ENCODE results near the gene SLC25A22. TPM values are rescaled to one million over a fixed set of nuclear protein-coding genes. Genes with fewer than 3 reads are reported as not detected.

Gene SLC25A22
- polyA plus RNA-seq, 1 of the 3 experiments (the other 2 are of a cell fraction), result 50.9 TPM

DNA sequence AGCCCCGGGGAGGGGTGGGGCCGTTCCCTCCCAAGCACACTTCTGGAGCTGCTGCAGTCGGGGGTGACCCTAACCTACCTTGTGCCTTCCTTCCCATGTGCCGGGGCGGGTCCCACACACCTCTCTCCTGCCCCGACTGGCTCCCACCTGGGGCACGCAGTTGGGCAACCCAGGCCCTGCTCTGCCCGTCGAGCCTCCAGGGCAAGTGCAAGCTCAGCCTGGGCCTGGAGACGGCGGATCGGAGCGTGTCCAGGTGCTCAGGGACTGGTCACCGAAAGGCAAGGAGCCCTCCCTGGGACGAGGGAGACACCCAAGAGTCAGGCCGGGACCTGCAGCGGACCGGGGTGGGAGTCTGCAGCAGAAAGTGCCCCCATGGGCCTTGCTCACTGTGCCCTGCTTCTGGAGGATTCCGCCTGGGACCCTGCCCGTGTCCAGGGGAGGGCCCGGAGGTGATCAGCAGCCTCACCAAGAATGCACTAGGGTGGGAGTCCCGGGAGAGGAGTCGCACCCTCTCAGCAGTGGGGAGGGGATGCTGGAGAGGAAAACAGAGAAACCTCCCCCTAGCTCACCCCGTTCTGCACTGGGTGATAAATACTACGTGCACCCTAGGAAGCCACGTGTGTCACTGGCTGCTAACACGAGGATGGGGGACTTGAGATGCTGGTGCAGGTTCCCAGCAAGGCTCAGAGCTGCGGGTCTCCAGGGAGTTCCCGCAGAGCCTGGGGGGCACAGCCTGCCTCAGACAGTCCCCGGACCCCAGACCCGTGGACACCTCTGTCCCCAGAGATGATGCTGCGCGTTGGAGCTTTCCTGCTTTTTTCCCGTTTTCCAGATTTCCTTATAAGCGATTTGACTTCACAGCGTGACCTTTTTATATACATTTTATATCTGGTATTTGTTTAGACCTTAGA lies 15.6 kb downstream of the SLC25A22 start:
- ChIA-PET POLR2A (no interaction called here), CTCF (interaction anchor here (0.7 to 3.3 kb wide), 11 partner anchors 12 to 228 kb away, joined by 3 to 43 read pairs (median 6); partner anchors contain the start of genes PIDD1, SLC25A22 and TALDO1)
- Histone ChIP-seq H3K4me1 (ENCODE audit: control insufficient read depth in 1 of 2, insufficient read depth in 2 of 2, low read depth in 1 of 2, low read length in 1 of 2) (peaks cover 9 to 16% of the 10 kb centered on the region in 2 experiments; a peak in 3 of 4 replicates), H3K79me2 (ENCODE audit: insufficient read depth) (peaks cover 23% of the 10 kb centered on the region), H3F3A (replicated peaks; ENCODE audit: insufficient read depth) (peaks cover 17% of the 10 kb centered on the region), H3K27ac (ENCODE audit: low read depth in 2 of 2, low read length in 1 of 2) (peak overlapping the region in 1 of 2 experiments; percentile 75; a peak in 2 of 4 replicates), H3K4me3 (ENCODE audit: low read depth in 2 of 2, low read length in 1 of 2) (no peak overlapping the region), H3K9me2 (no peaks in the 10 kb centered on the region), H3K9ac (peak overlapping the region; percentile 23; the same call in 1 of the 2 replicates), H4K20me1 (ENCODE audit: insufficient read depth) (no peaks in the 10 kb centered on the region), H3K27me3 (ENCODE audit: insufficient read depth) (no peaks in the 10 kb centered on the region), H3K9me3 (no peaks in the 10 kb centered on the region), H3K4me2 (0 out of 2 replicates have a peak overlapping the region, but pooled peaks have one; percentile 41), H2AFZ (ENCODE audit: low read depth) (no peak overlapping the region), H3K36me3 (replicated peaks in 1 of 2; ENCODE audit: control insufficient read depth in 1 of 2, insufficient read depth in 2 of 2, low read length in 1 of 2) (peaks cover 0 to 7% of the 10 kb centered on the region in 2 experiments)
- TF ChIP-seq MXI1 (IDR thresholded peaks at IDR 0.05; ENCODE audit: low read depth, low read length) (no peak), MEF2A (IDR thresholded peaks at IDR 0.05; ENCODE audit: borderline replicate concordance, low read depth) (no peak), POLR2AphosphoS5 (IDR thresholded peaks at IDR 0.05; ENCODE audit: low read depth, low read length) (no peak), NRF1 (IDR thresholded peaks at IDR 0.05; ENCODE audit: low read depth, low read length) (no peak), CHD2 (IDR thresholded peaks at IDR 0.05; ENCODE audit: low read length, partially characterized antibody) (no peak), TAF1 (IDR thresholded peaks at IDR 0.05; ENCODE audit: borderline replicate concordance, low read depth, low read length) (no peak), ELF1 (IDR thresholded peaks at IDR 0.05) (no peak), RCOR1 (IDR thresholded peaks at IDR 0.05; ENCODE audit: low read length) (no peak), GATA2 (CRISPR knock-in tag; IDR thresholded peaks at IDR 0.05) (no peak)
- TF ChIP-seq, protein P1, sequence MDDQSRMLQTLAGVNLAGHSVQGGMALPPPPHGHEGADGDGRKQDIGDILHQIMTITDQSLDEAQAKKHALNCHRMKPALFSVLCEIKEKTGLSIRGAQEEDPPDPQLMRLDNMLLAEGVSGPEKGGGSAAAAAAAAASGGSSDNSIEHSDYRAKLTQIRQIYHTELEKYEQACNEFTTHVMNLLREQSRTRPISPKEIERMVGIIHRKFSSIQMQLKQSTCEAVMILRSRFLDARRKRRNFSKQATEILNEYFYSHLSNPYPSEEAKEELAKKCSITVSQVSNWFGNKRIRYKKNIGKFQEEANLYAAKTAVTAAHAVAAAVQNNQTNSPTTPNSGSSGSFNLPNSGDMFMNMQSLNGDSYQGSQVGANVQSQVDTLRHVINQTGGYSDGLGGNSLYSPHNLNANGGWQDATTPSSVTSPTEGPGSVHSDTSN (IDR thresholded peaks at IDR 0.05), result no peak
- TF ChIP-seq, protein P2, sequence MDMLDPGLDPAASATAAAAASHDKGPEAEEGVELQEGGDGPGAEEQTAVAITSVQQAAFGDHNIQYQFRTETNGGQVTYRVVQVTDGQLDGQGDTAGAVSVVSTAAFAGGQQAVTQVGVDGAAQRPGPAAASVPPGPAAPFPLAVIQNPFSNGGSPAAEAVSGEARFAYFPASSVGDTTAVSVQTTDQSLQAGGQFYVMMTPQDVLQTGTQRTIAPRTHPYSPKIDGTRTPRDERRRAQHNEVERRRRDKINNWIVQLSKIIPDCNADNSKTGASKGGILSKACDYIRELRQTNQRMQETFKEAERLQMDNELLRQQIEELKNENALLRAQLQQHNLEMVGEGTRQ (IDR thresholded peaks at IDR 0.05; ENCODE audit: borderline replicate concordance, low read depth, low read length), result no peak
- no peak for DNase-seq
- 87% methylated on average over 15 of the region's 36 CpGs for WGBS (ENCODE audit: low lambda C conversion rate)

DNA sequence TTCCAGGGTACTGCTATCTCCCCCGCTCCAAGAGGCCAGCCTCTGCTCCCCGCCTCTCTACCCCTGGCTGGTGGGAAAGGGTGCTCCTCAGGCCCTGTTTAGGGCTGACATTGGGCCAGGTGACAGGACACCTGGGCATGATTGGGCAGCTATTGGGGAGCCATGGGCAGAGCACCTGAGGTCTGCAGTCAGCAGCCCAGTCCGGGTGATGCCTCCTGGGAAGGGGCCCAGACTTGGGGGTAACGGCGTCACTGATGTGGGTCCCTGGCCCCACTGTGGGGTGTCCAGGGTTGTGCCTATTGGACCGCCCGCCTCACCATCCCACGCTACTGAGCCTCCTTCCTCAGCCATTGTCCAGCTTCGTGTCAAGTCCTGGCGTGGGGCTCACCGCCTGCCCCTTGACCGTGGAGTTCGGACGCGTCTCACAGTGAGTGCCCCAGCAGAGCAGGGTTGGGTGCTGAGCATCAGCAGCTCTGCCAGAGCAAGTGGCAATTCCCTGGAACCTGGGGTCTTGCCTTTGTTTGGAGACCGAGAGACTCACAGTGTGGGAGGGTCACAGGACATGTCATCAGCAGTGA lies 18.0 kb downstream of the SLC25A22 start:
- Histone ChIP-seq H3K9me3 (no peaks in the 10 kb centered on the region), H3K4me3 (ENCODE audit: low read depth in 2 of 2, low read length in 1 of 2) (no peak overlapping the region), H3K79me2 (ENCODE audit: insufficient read depth) (peaks cover 43% of the 10 kb centered on the region), H3K4me1 (ENCODE audit: control insufficient read depth in 1 of 2, insufficient read depth in 2 of 2, low read depth in 1 of 2, low read length in 1 of 2) (peaks cover 17 to 26% of the 10 kb centered on the region in 2 experiments; a peak in 3 of 4 replicates), H3F3A (replicated peaks; ENCODE audit: insufficient read depth) (peaks cover 17% of the 10 kb centered on the region), H4K20me1 (ENCODE audit: insufficient read depth) (peaks cover 16% of the 10 kb centered on the region), H3K9ac (no peak overlapping the region), H3K4me2 (no peak overlapping the region; the same call in 1 of the 2 replicates), H3K27ac (ENCODE audit: low read depth in 2 of 2, low read length in 1 of 2) (no peak overlapping the region), H3K36me3 (replicated peaks in 1 of 2; ENCODE audit: control insufficient read depth in 1 of 2, insufficient read depth in 2 of 2, low read length in 1 of 2) (peaks cover 0 to 4% of the 10 kb centered on the region in 2 experiments), H2AFZ (ENCODE audit: low read depth) (no peak overlapping the region), H3K27me3 (ENCODE audit: insufficient read depth) (no peaks in the 10 kb centered on the region), H3K9me2 (no peaks in the 10 kb centered on the region)
- ChIA-PET POLR2A (no interaction called here), CTCF (interaction anchor here (0.9 kb wide), 1 partner anchor 13 kb away, joined by 3 read pairs; no protein-coding TSS in a partner anchor)
- WGBS (ENCODE audit: low lambda C conversion rate), result 92% methylated on average over 8 of the region's 16 CpGs
- DNase-seq, result no peak
- no peak for TF ChIP-seq FOXM1 (IDR thresholded peaks at IDR 0.05; ENCODE audit: low read depth)
- TF ChIP-seq, protein P3, sequence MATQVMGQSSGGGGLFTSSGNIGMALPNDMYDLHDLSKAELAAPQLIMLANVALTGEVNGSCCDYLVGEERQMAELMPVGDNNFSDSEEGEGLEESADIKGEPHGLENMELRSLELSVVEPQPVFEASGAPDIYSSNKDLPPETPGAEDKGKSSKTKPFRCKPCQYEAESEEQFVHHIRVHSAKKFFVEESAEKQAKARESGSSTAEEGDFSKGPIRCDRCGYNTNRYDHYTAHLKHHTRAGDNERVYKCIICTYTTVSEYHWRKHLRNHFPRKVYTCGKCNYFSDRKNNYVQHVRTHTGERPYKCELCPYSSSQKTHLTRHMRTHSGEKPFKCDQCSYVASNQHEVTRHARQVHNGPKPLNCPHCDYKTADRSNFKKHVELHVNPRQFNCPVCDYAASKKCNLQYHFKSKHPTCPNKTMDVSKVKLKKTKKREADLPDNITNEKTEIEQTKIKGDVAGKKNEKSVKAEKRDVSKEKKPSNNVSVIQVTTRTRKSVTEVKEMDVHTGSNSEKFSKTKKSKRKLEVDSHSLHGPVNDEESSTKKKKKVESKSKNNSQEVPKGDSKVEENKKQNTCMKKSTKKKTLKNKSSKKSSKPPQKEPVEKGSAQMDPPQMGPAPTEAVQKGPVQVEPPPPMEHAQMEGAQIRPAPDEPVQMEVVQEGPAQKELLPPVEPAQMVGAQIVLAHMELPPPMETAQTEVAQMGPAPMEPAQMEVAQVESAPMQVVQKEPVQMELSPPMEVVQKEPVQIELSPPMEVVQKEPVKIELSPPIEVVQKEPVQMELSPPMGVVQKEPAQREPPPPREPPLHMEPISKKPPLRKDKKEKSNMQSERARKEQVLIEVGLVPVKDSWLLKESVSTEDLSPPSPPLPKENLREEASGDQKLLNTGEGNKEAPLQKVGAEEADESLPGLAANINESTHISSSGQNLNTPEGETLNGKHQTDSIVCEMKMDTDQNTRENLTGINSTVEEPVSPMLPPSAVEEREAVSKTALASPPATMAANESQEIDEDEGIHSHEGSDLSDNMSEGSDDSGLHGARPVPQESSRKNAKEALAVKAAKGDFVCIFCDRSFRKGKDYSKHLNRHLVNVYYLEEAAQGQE (IDR thresholded peaks at IDR 0.05; ENCODE audit: low read depth, low read length), result no peak
- no peak for TF ChIP-seq EP300 (IDR thresholded peaks at IDR 0.05; ENCODE audit: borderline replicate concordance in 1 of 2, low read depth in 1 of 2, low read length in 1 of 2)
- TF ChIP-seq, protein P4, sequence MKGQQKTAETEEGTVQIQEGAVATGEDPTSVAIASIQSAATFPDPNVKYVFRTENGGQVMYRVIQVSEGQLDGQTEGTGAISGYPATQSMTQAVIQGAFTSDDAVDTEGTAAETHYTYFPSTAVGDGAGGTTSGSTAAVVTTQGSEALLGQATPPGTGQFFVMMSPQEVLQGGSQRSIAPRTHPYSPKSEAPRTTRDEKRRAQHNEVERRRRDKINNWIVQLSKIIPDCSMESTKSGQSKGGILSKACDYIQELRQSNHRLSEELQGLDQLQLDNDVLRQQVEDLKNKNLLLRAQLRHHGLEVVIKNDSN (IDR thresholded peaks at IDR 0.05; ENCODE audit: borderline replicate concordance, low read depth), result no peak
